Stimulated activated CD4-positive, alpha-beta T cell treated with anti-CD3 and anti-CD28 coated beads, TNF-alpha, amount 100 ng/mL, for 4 hours (primary cell): Measurements from ENCODE around the gene PDIA6.
"Not testable (repeated sequence)": the region's sequence is repeated elsewhere in the genome, so short reads cannot be mapped to it uniquely, and the experiment has no call there.

Source experiments
- DNase-seq, 3 experiments: peaks; one replicate each; pipeline ENCODE4 v3.0.0-alpha.2; 2020; ENCODE audit warnings: low read depth in 3 of 3

Gene PDIA6

DNA sequence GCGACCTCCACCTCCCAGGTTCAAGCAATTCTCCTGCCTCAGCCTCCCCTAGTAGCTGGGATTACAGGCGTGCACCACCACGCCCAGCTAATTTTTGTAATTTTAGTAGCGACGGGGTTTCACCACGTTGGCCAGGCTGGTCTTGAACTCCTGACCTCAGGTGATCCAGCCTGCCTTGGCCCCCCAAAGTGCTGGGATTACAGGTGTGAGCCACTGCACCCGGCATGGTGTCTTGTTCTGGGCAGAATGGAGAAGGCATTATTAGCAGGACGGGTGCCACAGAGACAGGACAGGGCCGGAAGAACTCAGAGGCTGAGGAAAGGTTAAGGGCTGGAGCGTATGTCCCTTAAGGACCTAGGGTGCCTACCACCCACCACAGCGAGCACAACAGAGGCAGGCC is 31.8 kb downstream of the PDIA6 start:
- DNase-seq = not testable (repeated sequence)

DNA sequence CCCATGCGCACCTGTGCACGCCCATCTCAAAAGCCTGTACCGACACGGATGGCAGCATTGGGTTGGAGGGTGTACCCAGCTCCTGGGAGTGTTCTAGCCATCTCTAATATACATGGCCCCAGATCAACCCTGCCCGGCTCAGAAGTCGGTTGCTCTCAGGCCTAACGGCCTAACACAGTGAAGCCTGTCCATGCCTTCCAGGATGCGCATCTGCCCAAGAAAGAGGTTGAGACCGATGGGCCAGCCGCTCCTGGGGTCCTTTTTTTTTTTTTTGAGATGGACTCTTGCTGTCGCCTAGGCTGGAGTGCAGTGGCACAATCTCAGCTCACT is 32.1 kb downstream of the PDIA6 start:
- DNase-seq = no peak

DNA sequence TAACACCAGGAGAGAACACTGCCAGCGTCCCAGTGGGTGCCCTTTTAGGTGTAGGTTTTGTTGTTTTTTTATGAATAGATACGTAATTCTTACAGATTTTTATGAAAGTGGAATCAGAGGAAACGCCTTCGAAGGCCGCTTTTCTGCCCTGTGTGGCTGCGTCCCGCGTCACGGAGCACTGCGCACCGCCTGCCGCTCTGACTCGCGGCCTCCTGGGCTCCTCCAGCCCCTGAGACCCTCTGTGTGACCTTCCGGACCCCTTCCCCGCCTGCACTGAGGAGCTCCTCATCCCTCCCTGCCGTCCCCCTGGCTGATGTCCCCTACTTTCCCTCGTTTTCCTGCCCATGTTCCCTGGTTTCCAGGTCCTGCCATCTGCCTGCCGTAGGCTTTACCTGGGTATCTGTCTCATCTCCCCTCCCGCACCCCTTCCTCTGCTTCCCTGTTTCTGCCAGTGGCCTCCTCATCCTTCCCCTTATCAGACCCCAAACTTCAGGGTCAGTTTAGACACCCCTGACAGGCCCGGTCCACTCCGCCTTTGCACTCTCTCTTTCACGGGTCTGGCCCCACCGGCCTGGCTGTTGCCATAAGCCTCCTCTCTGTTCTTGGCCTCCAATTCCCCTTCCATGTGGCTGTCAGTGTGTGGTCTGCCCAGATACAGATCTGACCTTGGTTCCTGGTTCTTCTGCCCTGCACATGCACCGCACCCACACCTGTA is 32.7 kb downstream of the PDIA6 start:
- no peak for DNase-seq

DNA sequence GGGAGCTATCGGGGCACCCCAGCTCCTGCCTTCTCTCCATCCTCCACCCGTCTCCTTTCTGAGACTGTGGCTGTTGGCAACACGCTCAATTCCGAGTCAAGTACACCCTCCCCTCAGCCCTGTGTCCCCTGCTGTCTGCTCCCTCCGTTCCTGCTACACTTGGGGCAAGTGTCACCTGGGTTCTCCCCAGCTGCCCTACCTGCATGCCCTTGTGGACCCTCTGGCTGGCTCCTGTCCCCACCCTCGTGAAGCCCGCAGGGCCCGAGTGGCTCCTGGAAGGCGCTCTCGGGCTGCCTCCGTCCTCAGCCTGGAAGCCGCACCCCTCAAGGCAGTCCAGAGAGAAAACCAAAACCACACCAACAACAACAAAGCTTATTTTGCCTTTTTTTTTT is 33.9 kb downstream of the PDIA6 start:
- no peak for DNase-seq

DNA sequence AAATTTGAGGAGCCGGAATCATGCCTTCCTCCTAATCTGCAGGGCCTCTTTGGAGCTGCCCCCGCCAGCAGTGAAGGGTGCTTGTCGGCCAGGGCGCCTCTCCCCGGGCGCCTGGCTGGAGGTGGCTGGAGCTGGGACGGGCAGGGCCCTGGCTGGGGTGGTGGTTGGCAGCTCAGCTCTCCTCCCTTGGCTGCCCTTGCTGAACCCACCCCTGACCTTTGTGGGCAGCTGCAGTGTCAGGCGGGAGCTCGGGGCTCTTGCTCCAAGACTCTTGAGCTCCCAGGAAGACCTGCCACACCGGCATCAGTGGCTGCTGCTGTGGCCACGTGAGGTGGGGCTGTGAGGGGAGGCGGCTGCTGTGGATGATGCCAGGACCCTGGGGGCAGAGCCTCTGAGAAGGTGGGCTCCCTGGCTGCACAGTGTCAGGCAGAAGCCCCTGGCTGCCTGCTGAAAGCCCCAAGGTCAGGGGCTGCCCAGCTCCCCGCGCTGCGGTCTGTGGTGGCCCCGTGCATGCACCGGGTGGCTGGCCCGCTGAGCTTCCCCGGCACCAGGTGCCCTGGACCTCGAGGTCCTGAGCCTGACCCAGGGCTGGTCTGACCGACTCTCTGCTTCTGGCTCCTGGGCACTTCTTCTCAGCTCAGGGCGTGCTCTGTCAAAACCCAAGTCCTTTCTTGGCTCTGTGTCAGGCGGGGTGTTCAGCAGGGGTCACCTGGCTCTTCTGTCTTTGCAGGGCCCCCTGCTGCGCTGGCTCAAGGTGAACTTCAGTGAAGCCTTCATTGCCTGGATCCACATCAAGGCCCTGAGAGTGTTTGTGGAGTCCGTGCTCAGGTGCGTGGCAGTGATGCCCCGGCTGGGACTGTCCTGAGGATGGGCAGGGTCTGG is 34.5 kb downstream of the PDIA6 start:
- no peak for DNase-seq

DNA sequence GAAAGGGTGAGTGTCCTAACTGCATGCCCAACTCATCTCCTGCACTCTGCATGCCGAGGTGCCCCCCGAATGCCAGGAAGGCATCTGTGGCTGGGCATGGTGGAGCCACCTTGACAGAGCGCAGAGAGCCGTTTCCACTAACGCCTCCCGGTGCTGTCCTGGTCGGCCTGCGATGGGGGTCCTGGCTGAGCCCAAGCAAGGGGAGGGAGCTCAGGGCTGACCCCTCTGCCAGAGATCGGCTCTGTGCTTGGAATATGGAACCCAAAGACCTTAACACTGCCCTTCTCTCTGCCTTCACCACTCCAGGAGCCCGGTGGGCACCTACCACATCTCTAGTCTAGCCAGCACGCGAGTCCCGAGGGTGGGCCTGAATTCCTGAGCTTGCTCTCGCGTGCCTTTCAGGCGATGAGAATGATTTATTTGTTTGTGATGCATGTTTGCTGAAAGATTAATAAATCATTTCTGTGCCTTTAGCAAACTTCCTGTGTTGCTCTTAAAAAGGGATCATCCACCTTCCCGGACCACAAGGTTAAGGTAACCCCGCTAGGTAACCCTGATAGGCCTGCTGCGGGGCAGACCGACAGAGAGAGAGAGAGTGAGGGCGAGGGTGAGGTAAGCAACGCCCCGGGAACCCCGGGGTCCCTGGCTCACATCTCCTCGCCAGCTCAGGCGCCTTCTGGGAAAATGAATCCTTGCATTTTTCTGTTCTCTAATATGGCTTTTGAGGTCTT is 35.3 kb downstream of the PDIA6 start:
- no peak for DNase-seq

DNA sequence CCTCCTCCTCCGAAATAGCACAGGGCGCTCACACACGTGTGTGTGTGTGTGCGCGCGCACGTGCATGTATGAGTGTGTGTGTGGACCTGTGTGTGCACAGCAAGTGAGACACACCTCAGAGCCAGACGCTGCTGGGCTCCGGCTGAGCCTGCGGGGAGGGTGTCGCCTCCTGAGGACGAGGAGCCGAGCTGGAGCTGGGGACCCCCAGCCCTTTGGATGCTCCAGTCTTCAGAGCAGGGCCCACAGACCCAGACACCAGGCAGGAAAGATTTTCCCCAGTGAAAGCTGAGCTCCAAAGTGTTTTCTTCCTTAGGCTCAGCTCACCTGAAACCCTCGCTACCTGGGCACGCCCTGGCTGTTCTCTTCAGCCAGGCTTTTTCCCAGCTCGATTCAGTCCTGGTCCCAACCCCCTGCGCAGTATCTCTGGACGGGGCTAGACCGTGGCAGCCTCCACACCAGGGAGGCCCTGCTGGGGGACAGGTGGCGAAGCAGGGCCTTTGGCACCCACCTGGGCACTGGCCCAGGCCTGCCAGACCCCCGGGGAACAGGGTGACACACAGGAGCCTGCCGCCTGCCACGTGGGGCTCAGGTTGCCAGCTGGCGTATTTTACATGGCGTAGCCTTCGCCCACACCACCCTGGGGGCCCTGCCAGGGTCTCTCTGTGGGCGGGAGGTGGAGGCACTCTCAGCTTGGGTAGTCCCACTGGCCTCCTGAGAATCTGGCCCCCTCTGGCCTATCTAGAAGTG is 36.2 kb downstream of the PDIA6 start:
- DNase-seq = no peak

DNA sequence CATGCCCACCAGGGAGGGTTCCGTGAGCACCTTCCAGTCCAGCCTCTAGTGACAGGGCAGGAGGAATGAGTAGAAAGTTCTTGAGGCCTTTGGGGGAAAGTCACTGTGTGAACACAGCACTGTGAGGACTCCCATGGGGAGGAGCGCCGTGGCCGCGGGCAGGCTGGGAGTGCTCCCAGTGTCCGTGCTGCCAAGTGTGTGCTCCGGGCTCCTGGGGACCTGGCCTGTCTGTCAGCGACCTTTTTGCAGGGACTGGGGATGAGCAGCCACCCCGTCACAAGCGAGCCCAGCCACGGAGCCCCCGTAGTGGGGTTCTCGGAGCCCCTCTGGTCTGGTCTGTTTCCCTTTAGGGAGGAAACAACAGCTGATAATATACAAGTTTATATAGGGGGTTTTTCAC is 36.8 kb downstream of the PDIA6 start:
- DNase-seq = no peak

DNA sequence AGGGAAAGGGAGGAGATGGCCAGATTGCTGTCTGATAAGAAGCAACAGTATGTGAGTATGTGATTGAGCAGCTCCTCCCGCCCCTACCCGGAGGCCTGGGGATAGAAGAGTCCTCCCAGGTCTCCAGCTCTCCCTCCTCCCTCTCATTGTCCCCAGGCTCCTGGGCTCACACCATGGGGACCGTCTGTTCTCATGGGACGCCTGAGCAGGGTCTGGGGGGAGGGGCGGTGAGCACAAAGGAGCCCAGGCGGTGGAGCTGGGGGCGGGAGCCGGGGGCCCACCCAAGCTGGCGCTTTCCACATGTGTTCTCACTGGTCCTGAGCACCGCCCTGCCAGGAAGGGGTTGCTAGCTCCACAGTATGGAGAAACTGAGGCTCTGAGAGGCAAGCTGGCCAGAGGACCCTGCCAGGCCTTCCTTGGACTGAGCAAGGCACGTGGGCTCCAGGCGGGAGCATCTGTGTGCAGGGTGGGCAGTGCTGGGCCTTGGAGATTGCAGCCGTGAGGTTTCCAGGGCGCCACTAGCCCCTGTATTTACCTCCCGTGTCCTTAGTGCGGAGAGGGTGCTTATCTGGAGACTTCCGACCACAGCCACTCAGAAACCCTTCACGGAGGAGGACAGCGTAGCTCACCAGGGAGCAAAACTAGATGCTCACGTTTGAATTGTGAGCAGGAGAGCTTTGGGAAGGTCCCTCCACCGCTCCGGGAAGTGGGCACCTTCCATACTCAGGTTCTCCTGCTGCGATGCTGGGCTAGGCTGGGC is 37.4 kb downstream of the PDIA6 start:
- no peak for DNase-seq

DNA sequence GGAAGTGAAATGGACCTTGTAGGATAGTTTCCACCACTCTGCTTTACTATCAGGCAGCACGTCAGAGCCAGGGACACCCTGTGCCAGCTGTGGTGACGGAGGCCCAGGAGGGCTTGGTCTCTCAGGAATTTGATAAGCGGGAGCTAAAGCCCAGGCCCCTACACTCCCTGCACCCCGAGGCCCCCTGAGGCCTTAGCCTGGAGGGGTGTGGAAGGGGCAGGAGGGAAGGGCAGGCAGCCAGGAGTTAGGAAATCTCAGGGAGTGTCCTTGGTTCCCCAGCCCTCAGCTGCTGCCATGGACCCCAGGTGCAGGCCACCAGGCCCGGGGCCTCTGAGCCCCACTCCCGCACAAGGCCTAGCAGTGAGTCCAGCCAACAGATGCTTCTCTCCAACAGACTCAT is 38.2 kb downstream of the PDIA6 start:
- DNase-seq = no peak

DNA sequence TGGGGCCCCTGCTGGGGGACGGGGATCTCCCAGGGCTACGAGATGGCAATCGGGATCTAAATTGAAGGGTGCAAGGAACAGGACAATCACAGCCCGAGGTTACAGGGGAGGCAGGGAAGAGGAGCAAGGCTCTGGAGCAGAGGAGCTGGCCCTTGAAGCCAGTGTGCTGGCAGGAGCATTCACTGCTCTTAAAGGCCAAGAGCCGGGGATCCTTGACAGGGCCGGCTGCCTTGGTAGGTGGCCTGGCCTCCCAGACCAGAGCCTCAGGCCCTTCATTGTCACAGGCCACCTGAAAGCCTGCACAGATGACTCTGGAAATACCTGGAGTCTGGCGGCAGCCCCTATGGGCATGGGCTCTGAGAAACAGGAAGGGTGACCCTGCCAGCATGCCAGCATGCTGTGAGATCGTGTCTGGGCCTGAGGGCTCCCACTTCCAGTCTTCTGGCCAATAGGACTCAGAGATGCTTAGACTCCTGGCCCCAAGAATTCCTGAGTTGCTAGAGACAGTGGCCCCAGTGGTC is 38.7 kb downstream of the PDIA6 start:
- no peak for DNase-seq

DNA sequence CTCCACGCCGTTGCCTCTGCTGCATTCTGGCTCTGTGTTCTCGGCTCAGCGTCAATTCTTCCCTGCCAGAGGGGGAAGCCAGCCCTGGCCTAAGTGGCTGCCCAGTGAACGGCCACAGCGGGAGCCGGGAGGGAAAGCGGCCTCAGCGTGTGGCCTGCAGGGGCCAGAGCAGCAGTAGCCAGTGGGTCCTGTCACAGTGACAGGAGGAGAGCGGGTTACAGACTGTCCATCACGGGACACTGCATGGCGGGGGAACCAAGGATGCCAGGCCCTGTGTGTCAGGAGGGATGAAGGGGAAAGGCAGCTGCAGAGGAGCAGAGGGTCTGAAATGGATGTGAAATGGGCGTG is 39.7 kb downstream of the PDIA6 start:
- DNase-seq = no peak

DNA sequence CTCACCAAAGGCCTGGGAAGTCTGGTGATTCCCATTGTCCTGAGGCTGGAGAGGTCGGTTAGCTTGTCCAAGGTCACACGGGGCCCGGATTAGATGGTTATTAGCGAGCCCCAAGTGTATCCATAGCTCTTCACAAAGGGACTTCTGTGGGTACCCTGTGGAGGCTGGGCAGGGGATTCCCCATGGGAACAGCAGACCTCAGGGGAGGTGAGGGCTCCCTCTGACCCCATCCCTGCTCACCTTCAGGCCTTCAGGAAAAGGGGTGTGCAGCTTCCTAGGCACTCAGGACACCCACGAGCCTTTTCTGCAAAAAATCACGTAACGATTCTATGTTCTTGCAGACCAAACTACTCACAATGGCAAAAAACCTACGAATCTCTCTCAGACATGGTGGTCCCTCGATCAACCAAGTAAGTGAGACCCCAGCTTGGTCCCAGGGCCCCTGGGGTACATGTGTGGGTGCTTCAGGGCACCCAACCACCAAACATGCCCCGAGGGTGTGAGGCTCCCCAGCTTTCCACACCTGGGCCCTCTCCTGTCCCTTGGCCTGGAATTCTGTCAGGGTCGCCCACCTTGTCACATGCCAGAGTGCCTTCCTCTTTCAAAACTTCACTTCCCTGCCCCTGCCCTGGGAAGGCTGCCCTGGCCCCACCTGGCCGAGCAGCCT is 40.3 kb downstream of the PDIA6 start:
- DNase-seq = no peak

DNA sequence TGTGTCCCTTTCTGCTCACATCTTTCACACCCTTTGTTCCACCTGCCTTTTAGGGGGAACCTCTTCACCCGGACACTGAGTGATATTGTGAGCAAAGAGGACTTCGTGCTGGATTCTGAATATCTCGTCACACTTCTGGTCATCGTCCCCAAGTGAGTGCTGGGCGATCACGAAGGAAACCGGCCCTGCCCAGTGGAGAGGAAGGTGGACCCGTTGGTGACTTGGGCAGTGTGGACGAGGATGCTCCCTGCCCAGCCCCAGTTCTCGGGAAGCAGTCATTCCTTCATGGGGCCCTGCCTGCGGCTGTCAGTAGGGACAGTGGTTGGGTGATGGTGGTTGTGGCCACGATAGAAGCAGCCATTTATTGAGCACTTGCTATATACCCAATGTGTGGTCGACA is 40.8 kb downstream of the PDIA6 start:
- DNase-seq = no peak

DNA sequence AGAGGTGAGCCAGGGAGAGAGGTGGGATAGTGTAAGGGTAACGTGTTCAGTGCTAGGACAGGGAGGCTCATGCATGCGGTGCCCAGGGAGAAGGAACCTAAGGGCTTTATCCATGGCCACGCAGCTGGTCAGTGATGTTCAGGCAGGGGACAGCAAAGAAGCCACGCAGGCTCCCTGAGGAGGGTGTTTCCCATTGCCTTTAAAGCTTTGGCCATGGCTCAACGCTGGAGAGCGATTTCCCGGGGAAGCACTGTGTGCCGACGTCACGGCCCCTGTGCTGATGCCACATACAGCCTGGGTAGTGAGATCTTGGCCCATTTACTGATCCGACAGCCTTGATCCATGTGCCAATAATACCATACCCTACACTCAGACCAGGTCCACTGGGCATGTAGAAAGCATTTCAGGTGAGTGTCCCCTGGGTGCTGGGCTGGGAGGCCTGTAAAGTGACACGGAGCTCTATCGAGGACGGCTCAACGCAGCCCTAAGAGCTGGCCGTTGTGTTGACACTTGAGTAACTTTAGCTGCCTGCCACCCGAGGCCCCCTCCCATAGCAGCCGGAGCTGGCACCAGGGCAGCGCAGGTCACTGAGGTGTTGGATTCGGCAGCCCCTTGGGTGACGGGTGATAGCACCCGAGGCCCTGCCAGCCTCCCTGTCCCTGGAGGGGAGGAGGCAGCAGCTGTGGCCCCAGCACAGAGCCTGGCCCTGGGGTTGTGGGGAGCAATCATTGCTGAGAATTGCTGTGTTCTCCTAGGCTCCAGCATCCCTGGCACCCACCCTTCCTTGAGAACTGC is 41.4 kb downstream of the PDIA6 start:
- no peak for DNase-seq

DNA sequence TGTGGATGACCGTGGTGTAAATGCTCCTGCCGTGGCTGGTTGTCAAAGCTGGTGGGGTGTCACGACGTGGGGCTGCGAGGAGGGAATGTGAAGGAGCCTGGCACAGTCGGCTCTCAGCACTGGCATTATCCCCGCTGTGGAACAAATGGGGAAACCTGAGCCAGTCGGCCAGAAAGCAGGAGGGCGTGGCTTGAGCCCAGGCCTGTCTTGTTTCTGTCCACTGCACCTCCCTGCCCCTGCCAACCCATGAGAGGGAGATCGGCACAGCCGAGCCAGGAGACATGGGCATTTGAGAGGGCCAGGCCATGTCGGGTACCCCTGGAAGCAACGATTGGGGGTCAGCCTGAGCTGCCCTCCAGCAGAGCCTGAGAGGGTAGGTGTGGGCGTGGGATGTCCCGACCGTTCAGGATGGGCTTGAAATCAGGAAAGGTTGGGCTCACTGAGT is 44.5 kb downstream of the PDIA6 start:
- DNase-seq = no peak

DNA sequence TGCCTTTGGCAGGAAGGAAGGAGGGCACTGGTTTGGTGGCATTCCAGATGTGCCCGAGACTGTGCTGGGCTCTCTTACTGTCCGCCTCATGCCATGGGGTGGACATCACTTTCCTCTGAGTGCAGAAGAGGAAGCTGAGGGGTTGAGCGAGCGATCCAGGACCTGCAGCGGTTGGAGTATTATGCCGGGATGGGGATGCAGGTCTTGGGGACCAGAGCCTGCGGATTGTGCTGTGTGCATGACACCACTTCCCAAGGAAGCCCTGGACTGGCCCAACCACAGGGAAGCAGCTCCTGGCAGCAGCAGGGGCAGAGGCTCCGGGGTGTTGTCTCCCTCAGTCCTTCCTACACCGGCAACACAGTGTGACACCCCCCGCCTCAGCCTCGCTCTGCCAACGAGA is 46.7 kb downstream of the PDIA6 start:
- DNase-seq = no peak

DNA sequence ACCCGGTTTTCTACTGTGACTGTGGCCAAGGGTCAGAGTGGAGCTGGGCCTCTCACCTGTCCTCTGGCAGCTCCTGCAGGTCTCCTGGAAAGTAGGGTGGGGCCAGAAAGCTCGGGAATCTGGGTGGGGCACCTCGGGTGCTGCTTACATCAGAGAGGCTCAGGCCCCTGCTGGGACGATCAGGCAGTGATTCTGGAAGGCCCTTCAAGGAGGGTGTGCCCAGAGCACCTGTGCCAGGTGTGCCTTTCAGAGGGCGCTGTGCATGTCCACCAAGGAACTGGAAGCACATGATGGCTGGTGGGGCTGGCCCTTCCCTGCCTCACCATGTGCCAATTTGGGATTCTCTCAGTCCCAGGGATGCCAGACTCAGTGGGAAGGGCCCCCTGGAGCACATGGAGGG is 47.1 kb downstream of the PDIA6 start:
- no peak for DNase-seq

DNA sequence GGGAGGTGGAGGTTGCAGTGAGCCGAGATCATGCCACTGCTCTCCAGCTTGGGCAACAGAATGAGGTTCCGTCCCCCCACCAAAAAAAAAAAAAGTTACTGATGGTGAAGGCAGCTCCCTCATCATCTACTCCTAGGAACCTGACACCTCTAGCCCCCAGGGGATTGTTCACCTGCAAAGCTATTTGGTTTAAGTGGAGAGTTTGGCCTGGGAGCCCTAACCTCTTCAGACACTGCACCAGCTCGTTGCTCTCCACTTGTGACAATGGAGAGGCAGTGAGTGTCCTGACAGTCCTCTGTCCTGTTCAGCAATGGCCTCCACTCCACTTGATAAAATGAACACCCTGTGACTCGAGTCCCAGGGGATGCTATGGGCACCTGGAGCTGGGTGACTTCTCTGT is 47.7 kb downstream of the PDIA6 start:
- DNase-seq = no peak
